ENCODE measurements around the gene NPC1L1. TPM values are rescaled to one million over a fixed set of nuclear protein-coding genes. Genes with fewer than 3 reads are reported as not detected.

Gene NPC1L1
- total and polyA plus RNA-seq, 2 of the 4 experiments (the other 2 are of a cell fraction), result 0.07 TPM; not detected in 1

GRCh38 chr7:44518761-44519160 is 22.4 kb downstream of the NPC1L1 start:
- Histone ChIP-seq H3K9me3 (ENCODE audit: control insufficient read depth, insufficient read depth, low read length) (no peaks in the 10 kb centered on the region), H3K18ac (ENCODE audit: low read depth, low read length) (no peak overlapping the region), H3K4ac (ENCODE audit: low read depth, low read length) (no peak overlapping the region), H3K27ac (ENCODE audit: insufficient read depth, low read length) (no peak overlapping the region), H2BK120ac (ENCODE audit: low read depth, low read length) (no peak overlapping the region), H2BK20ac (ENCODE audit: low read depth, low read length) (no peak overlapping the region), H2AK9ac (replicated peaks; ENCODE audit: low read depth, low read length, poor library complexity) (no peak overlapping the region), H4K20me1 (ENCODE audit: insufficient read depth, low read length) (no peaks in the 10 kb centered on the region), H3K79me1 (ENCODE audit: low read depth in 1 of 2, low read length in 2 of 2) (no peaks in the 10 kb centered on the region), H3K4me1 (ENCODE audit: control insufficient read depth, insufficient read depth, low read length) (no peaks in the 10 kb centered on the region), H3K4me2 (ENCODE audit: low read depth, low read length) (no peak overlapping the region), H3K9ac (ENCODE audit: low read depth, low read length) (no peak overlapping the region), H4K8ac (ENCODE audit: low read depth in 2 of 2, low read length in 2 of 2) (no peak overlapping the region), H3K36me3 (ENCODE audit: control insufficient read depth, insufficient read depth, low read length) (no peaks in the 10 kb centered on the region), H3K56ac (ENCODE audit: extremely low read depth, insufficient read depth, low read length) (no peak overlapping the region), H4K5ac (ENCODE audit: low read depth, low read length) (no peak overlapping the region), H3K14ac (replicated peaks; ENCODE audit: low read depth, low read length) (no peak overlapping the region), H2BK5ac (ENCODE audit: low read depth, low read length, poor library complexity, severe bottlenecking) (no peak overlapping the region), H4K91ac (ENCODE audit: insufficient read depth, low read depth, low read length) (no peak overlapping the region), H3K9me1 (ENCODE audit: insufficient read depth, low read length) (no peaks in the 10 kb centered on the region; the same call in 1 of the 2 replicates), H2BK15ac (ENCODE audit: low read depth, low read length) (no peak overlapping the region), H3K27me3 (ENCODE audit: control insufficient read depth, insufficient read depth, low read length) (peaks cover 33% of the 10 kb centered on the region), H2AFZ (replicated peaks; ENCODE audit: low read length, poor library complexity) (no peak overlapping the region), H2AK5ac (ENCODE audit: low read depth, low read length) (no peak overlapping the region), H3K23ac (ENCODE audit: low read depth, low read length) (no peak overlapping the region), H3K4me3 (ENCODE audit: insufficient read depth, low read depth, low read length) (no peak overlapping the region)
- in situ Hi-C loops (cut with MboI; ENCODE audit: low sequenced_read_pairs) (no loop called here), dilution Hi-C loops (cut with HindIII; ENCODE audit: low sequenced_read_pairs, unreplicated experiment) (no loop called here), intact Hi-C loops (cut with micrococcal nuclease) (no loop called here)
- ATAC-seq (ENCODE audit: low read depth) (no peak), DNase-seq (no peak)
- 80% methylated on average over 1 of the region's 3 CpGs; no CpG with 5 or more reads in 1 of the 2 experiments for WGBS, 2 experiments (ENCODE audit: extremely low coverage in 2 of 2, insufficient read length in 1 of 2)
- TF ChIP-seq BHLHE40 (IDR thresholded peaks at IDR 0.05; ENCODE audit: low read depth, low read length) (no peak), CEBPB (IDR thresholded peaks at IDR 0.05; ENCODE audit: low read depth, low read length) (no peak), RCOR1 (IDR thresholded peaks at IDR 0.05; ENCODE audit: insufficient replicate concordance, low read length) (no peak), RFX5 (IDR thresholded peaks at IDR 0.05; ENCODE audit: low read depth, low read length) (no peak), NFE2L2 (IDR thresholded peaks at IDR 0.05; ENCODE audit: low read depth, low read length) (no peak), CHD1 (IDR thresholded peaks at IDR 0.05; ENCODE audit: low read depth, low read length) (no peak), USF2 (IDR thresholded peaks at IDR 0.05; ENCODE audit: low read depth, low read length) (no peak), RAD21 (IDR thresholded peaks at IDR 0.05; ENCODE audit: low read length) (no peak), MAFK (IDR thresholded peaks at IDR 0.05; ENCODE audit: low read depth, low read length) (no peak), POLR2A (IDR thresholded peaks at IDR 0.05; ENCODE audit: low read depth, low read length) (no peak), SMC3 (IDR thresholded peaks at IDR 0.05; ENCODE audit: low read depth, low read length) (no peak), FOS (IDR thresholded peaks at IDR 0.05; ENCODE audit: low read depth, low read length) (no peak), MXI1 (IDR thresholded peaks at IDR 0.05; ENCODE audit: borderline replicate concordance, low read depth, low read length) (no peak), MAZ (IDR thresholded peaks at IDR 0.05; ENCODE audit: borderline replicate concordance, low read depth, low read length) (no peak)
- TF ChIP-seq, protein P1, sequence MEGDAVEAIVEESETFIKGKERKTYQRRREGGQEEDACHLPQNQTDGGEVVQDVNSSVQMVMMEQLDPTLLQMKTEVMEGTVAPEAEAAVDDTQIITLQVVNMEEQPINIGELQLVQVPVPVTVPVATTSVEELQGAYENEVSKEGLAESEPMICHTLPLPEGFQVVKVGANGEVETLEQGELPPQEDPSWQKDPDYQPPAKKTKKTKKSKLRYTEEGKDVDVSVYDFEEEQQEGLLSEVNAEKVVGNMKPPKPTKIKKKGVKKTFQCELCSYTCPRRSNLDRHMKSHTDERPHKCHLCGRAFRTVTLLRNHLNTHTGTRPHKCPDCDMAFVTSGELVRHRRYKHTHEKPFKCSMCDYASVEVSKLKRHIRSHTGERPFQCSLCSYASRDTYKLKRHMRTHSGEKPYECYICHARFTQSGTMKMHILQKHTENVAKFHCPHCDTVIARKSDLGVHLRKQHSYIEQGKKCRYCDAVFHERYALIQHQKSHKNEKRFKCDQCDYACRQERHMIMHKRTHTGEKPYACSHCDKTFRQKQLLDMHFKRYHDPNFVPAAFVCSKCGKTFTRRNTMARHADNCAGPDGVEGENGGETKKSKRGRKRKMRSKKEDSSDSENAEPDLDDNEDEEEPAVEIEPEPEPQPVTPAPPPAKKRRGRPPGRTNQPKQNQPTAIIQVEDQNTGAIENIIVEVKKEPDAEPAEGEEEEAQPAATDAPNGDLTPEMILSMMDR (conservative IDR thresholded peaks at IDR 0.05; ENCODE audit: low read depth, low read length), result no peak
- TF ChIP-seq, protein P2, sequence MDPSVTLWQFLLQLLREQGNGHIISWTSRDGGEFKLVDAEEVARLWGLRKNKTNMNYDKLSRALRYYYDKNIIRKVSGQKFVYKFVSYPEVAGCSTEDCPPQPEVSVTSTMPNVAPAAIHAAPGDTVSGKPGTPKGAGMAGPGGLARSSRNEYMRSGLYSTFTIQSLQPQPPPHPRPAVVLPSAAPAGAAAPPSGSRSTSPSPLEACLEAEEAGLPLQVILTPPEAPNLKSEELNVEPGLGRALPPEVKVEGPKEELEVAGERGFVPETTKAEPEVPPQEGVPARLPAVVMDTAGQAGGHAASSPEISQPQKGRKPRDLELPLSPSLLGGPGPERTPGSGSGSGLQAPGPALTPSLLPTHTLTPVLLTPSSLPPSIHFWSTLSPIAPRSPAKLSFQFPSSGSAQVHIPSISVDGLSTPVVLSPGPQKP (IDR thresholded peaks at IDR 0.05; ENCODE audit: borderline replicate concordance, low read depth, low read length), result no peak
- CTCF ChIA-PET, result interaction anchor here (0.5 kb wide), 1 partner anchor 35 kb away, joined by 3 read pairs; no protein-coding TSS in a partner anchor
- POLR2A ChIA-PET (ENCODE audit: unreplicated experiment), result no interaction called here
- BruUV-seq (replicated peaks), result no TSS peak
